HepG2 (cell line): ENCODE data around the gene RAB40C. TPM values are rescaled to one million over a fixed set of nuclear protein-coding genes. Genes with fewer than 3 reads are reported as not detected.

Source experiments
- ATAC-seq: fragments of 200-7000 bp; cut with Tn5 transposase; 3 replicates; pipeline ENCODE4 v1.9.1; 2020; ENCODE audit warnings: mild to moderate bottlenecking, moderate library complexity
- BruUV-seq: library from RNA; stranded (reverse); fragments of 400-500 nt; replicated peaks from 2 replicates; lab custom pipeline; 2021; lab: Mats Ljungman, UMichigan
- CTCF ChIA-PET: fragments of 300-600 bp; formaldehyde crosslinking; extraction: SDS; loops from one replicate; lab custom pipeline; 2021; ENCODE audit warnings: low total read pairs, inconsistent platforms, low intra/inter-chr PET ratio; lab: Yijun Ruan, JAX
- POLR2A ChIA-PET: fragments of 350-600 bp; sonication (Branson Sonifier 250); formaldehyde crosslinking; loops from one replicate; lab custom pipeline; 2020; ENCODE audit warnings: antibody characterized with exemption, inconsistent platforms; lab: Yijun Ruan, JAX
- DNase-seq: peaks from one replicate; pipeline ENCODE4 v3.0.0-alpha.2; 2015; ENCODE audit warnings: low spot score
- FAIRE-seq: peaks from 3 replicates; lab custom pipeline; 2011; peaks lifted over from hg19 to GRCh38; lab: Jason Lieb, UNC
- H2AFZ ChIP-seq: one replicate; pipeline ENCODE4 v1.6.1; 2011; ENCODE audit warnings: low read length, inconsistent platforms
- H3K27ac ChIP-seq: fragments of 300-600 bp; 3 replicates; pipeline ENCODE4 v1.8.0; 2011; ENCODE audit warnings: mixed run types, mild to moderate bottlenecking, mixed read lengths, low read length, inconsistent platforms; ENCODE audit not compliant: insufficient read depth; ENCODE audit errors: extremely low read length
- H3K27me3 ChIP-seq, 2 experiments: fragments of 200-600 bp in 1 of 2; 2 replicates in 1 of 2; 3 replicates in 1 of 2; pipeline versions ENCODE4 v1.6.0 to v1.8.0; 2011; ENCODE audit warnings: low read length in 2 of 2, mild to moderate bottlenecking in 2 of 2, moderate library complexity in 2 of 2, inconsistent platforms in 1 of 2; ENCODE audit not compliant: insufficient read depth in 2 of 2, control insufficient read depth in 1 of 2
- H3K36me3 ChIP-seq, 2 experiments: fragments of 200-600 bp in 1 of 2; replicated peaks in 1 of 2; 2 replicates in 1 of 2; 3 replicates in 1 of 2; pipeline versions ENCODE4 v1.5.1 to v1.8.0; 2011; ENCODE audit warnings: low read length in 2 of 2, inconsistent platforms in 1 of 2; ENCODE audit not compliant: insufficient read depth in 2 of 2, control insufficient read depth in 1 of 2
- H3K4me1 ChIP-seq: 2 replicates; pipeline ENCODE4 v1.5.1; 2012; ENCODE audit warnings: low read length, inconsistent platforms; ENCODE audit not compliant: insufficient read depth
- H3K4me2 ChIP-seq: 2 replicates; pipeline ENCODE4 v1.6.0; 2011; ENCODE audit warnings: low read depth, low read length, inconsistent platforms
- H3K4me3 ChIP-seq, 3 experiments: fragments of 200-600 bp in 1 of 3; sonication (generic), shearing (Covaris generic) in 1 of 3; replicated peaks in 1 of 3; 2 replicates each; pipeline ENCODE4 v1.5.1; 2011 to 2016; ENCODE audit warnings: low read length in 3 of 3, inconsistent platforms in 2 of 3, low read depth in 2 of 3, mild to moderate bottlenecking in 2 of 3, control low read depth in 1 of 3, mixed read lengths in 1 of 3; ENCODE audit not compliant: insufficient read depth in 1 of 3
- H3K79me2 ChIP-seq: one replicate; pipeline ENCODE4 v1.6.1; 2011; ENCODE audit warnings: low read length, inconsistent platforms; ENCODE audit not compliant: insufficient read depth
- H3K9ac ChIP-seq: 2 replicates; pipeline ENCODE4 v1.6.0; 2011; ENCODE audit warnings: mild to moderate bottlenecking, low read depth, low read length, inconsistent platforms; ENCODE audit not compliant: insufficient read depth
- H3K9me3 ChIP-seq: 2 replicates; pipeline ENCODE4 v1.5.1; 2012; ENCODE audit warnings: mild to moderate bottlenecking, low read length
- H4K20me1 ChIP-seq: 2 replicates; pipeline ENCODE4 v1.6.0; 2011; ENCODE audit warnings: inconsistent platforms, mild to moderate bottlenecking, low read length, moderate library complexity; ENCODE audit not compliant: insufficient read depth
- ARNT ChIP-seq: fragments of 450-650 bp; IDR thresholded peaks from 2 replicates; pipeline ENCODE4 v1.6.1; 2017
- EHMT2 ChIP-seq: fragments of 200-600 bp; sonication (generic); IDR thresholded peaks from 2 replicates; pipeline ENCODE4 v1.7.0; 2017; ENCODE audit warnings: antibody characterized with exemption, low read depth, low read length, borderline replicate concordance
- ELF3 ChIP-seq: IDR thresholded peaks from 2 replicates; pipeline ENCODE4 v1.6.1; 2016; ENCODE audit warnings: missing genetic modification reagents, missing compliant biosample characterization
- FOSL2 ChIP-seq: sonication (generic); formaldehyde crosslinking; IDR thresholded peaks from 2 replicates; pipeline ENCODE4 v1.4.0; 2020; ENCODE audit warnings: missing genetic modification reagents
- GTF2F1 ChIP-seq: fragments of 150-350 bp; IDR thresholded peaks from 2 replicates; pipeline ENCODE4 v1.6.1; 2014; ENCODE audit warnings: low read length
- HIC2 ChIP-seq: sonication (generic); formaldehyde crosslinking; IDR thresholded peaks from 2 replicates; pipeline ENCODE4 v1.9.0; 2022; ENCODE audit warnings: low read depth, missing genetic modification reagents
- HNRNPL ChIP-seq: fragments of 200-400 bp; formaldehyde crosslinking; IDR thresholded peaks from 2 replicates; pipeline ENCODE4 v1.6.1; 2017; ENCODE audit warnings: mild to moderate bottlenecking, low read depth, low read length
- HOXA3 ChIP-seq: sonication (generic); formaldehyde crosslinking; IDR thresholded peaks from 2 replicates; pipeline ENCODE4 v1.5.0; 2020; ENCODE audit warnings: missing genetic modification reagents
- MXI1 ChIP-seq: IDR thresholded peaks from 3 replicates; pipeline ENCODE4 v1.6.1; 2012; ENCODE audit warnings: low read depth, low read length, inconsistent platforms, borderline replicate concordance
- MZF1 ChIP-seq: sonication (generic); formaldehyde crosslinking; IDR thresholded peaks from 2 replicates; pipeline ENCODE4 v1.8.1; 2023; ENCODE audit warnings: mild to moderate bottlenecking, missing genetic modification reagents, borderline replicate concordance
- RBM22 ChIP-seq: fragments of 200-400 bp; formaldehyde crosslinking; optimal IDR thresholded peaks from 2 replicates; pipeline ENCODE3; 2017; ENCODE audit warnings: mild to moderate bottlenecking, low read length, moderate library complexity
- RELA ChIP-seq: sonication (generic); formaldehyde crosslinking; IDR thresholded peaks from 2 replicates; pipeline ENCODE4 v1.4.0; 2020; ENCODE audit warnings: missing genetic modification reagents
- RNF2 ChIP-seq: fragments of 450-650 bp; conservative IDR thresholded peaks from 2 replicates; pipeline ENCODE4 v1.6.1; 2016; ENCODE audit warnings: low read depth
- SRF ChIP-seq: IDR thresholded peaks from 2 replicates; pipeline ENCODE4 v1.6.1; 2011; ENCODE audit warnings: mild to moderate bottlenecking, low read depth, low read length, moderate library complexity
- TCF7 ChIP-seq: sonication (generic); IDR thresholded peaks from 2 replicates; pipeline ENCODE4 v1.6.1; 2016; ENCODE audit warnings: antibody characterized with exemption, low read depth
- THAP9 ChIP-seq: sonication (generic); formaldehyde crosslinking; IDR thresholded peaks from 2 replicates; pipeline ENCODE4; 2020; ENCODE audit warnings: missing genetic modification reagents, mild to moderate bottlenecking, borderline replicate concordance
- ZBTB3 ChIP-seq: sonication (generic); formaldehyde crosslinking; IDR thresholded peaks from 2 replicates; pipeline ENCODE4 v1.4.0; 2020; ENCODE audit warnings: low read depth, mild to moderate bottlenecking, moderate library complexity, missing genetic modification reagents, borderline replicate concordance
- ZBTB34 ChIP-seq: sonication (generic); formaldehyde crosslinking; IDR thresholded peaks from 2 replicates; pipeline ENCODE4 v1.8.0; 2022; ENCODE audit warnings: mild to moderate bottlenecking, missing genetic modification reagents
- ZBTB7B ChIP-seq: sonication (generic); formaldehyde crosslinking; IDR thresholded peaks from 2 replicates; pipeline ENCODE4 v1.4.0; 2020; ENCODE audit warnings: missing genetic modification reagents
- ZNF205 ChIP-seq: IDR thresholded peaks from 2 replicates; pipeline ENCODE4 v1.6.1; 2018; ENCODE audit warnings: missing biosample characterization, missing genetic modification reagents
- WGBS: methylation state at CpG from one replicate; pipeline ENCODE4 v1.1.6; 2017; ENCODE audit warnings: low lambda C conversion rate; 5-methylcytosine and 5-hydroxymethylcytosine counted together
- in situ Hi-C: cut with HindIII; loops from 2 replicates; pipeline ENCODE4 v1.10.0; 2017; ENCODE audit warnings: low pct_unique_long_range_greater_than_20kb; ENCODE audit not compliant: extremely low pct_ligation_motif_present
- intact Hi-C: fragments of 100-400 bp; cut with micrococcal nuclease; formaldehyde crosslinking; loops from one replicate; pipeline ENCODE4 v1.10.0; 2022; ENCODE audit not compliant: unreplicated experiment
- polyA plus RNA-seq, 8 experiments: library from polyadenylated mRNA; depleted of rRNA in 3 of 8; stranded (reverse) in 7 of 8; unstranded in 1 of 8; fragments of >200 nt; fragmentation: Illumina TruSeq in 4 of 8; extraction: Trizol in 4 of 8; gene quantifications; 2 replicates each; pipeline versions ENCODE4 v1.2.1 to v1.2.3, GENCODE V29; 2011 to 2016; ENCODE audit warnings: low read depth in 4 of 8, missing spikeins in 1 of 8, mixed read lengths in 1 of 8; ENCODE audit not compliant: insufficient read depth in 1 of 8
- total RNA-seq, 5 experiments: library from RNA; depleted of rRNA; stranded (reverse); fragments of >200 nt; fragmentation: Illumina TruSeq; extraction: Trizol; gene quantifications; 2 replicates each; pipeline ENCODE4 v1.2.3, GENCODE V29; 2016; ENCODE audit warnings: low read depth in 1 of 5

The RAB40C gene
- total and polyA plus RNA-seq, 2 of the 13 experiments (the other 11 are each of a cell fraction or from before 2014, with no cell fraction given): 7.7 to 11.5 TPM

- Histone ChIP-seq H3K9me3 (no peaks in the 10 kb centered on the region), H3K36me3 (no peaks in the 10 kb centered on the region), H3K4me3 (peak overlapping the region; percentile 71 to 79 (median 71)), H3K79me2 (peaks cover 24% of the 10 kb centered on the region), H3K4me2 (peak overlapping the region; percentile 83), H3K9ac (peak overlapping the region; percentile 91), H3K27me3 (no peaks in the 10 kb centered on the region), H3K4me1 (peaks cover 79% of the 10 kb centered on the region), H2AFZ (no peak overlapping the region), H4K20me1 (peaks cover 4% of the 10 kb centered on the region; the same call in 1 of the 2 replicates), H3K27ac (peak overlapping the region; percentile 93)
- DNase-seq (peak; percentile 57), FAIRE-seq (peak; percentile 48), ATAC-seq (peak; percentile 44)
- ChIA-PET CTCF (no interaction called here), POLR2A (interaction anchor here (0.8 to 2.4 kb wide), 9 partner anchors 9 to 41 kb away, joined by 3 to 15 read pairs (median 7); partner anchors contain the start of genes METTL26, RHBDL1, RHOT2 and STUB1)
- intact Hi-C loops (loop anchor here (10.0 kb wide), 1 partner anchor 63 kb away; no protein-coding TSS in a partner anchor), in situ Hi-C loops (no loop called here)
- 3% methylated on average over 15 of the region's 24 CpGs for WGBS
- BruUV-seq: TSS peak; percentile 82
- no peak for TF ChIP-seq MZF1
- peak; percentile 37; the same call in 1 of the 2 replicates for TF ChIP-seq THAP9 (CRISPR knock-in tag)
- TF ChIP-seq HOXA3: peak; percentile 73
- no peak for TF ChIP-seq EHMT2
- no peak for TF ChIP-seq RBM22
- no peak for TF ChIP-seq TCF7
- TF ChIP-seq ZBTB3 (CRISPR knock-in tag): 0 out of 2 replicates have a peak, but pooled peaks have one; percentile 2
- TF ChIP-seq ELF3: peak; percentile 22; the same call in 1 of the 2 replicates
- TF ChIP-seq RELA (CRISPR knock-in tag): no peak
- TF ChIP-seq ZBTB34 (CRISPR knock-in tag): no peak
- peak; percentile 77; the same call in 1 of the 3 replicates for TF ChIP-seq MXI1
- peak; percentile 97 for TF ChIP-seq HIC2 (CRISPR knock-in tag)
- TF ChIP-seq HNRNPL: peak; percentile 99
- no peak for TF ChIP-seq RNF2
- TF ChIP-seq FOSL2 (CRISPR knock-in tag): no peak; the same call in 1 of the 2 replicates
- 0 out of 2 replicates have a peak, but pooled peaks have one; percentile 39 for TF ChIP-seq ZBTB7B
- no peak for TF ChIP-seq SRF
- no peak for TF ChIP-seq GTF2F1
- TF ChIP-seq ZNF205 (CRISPR knock-in tag): no peak
- TF ChIP-seq ARNT: no peak
Observed at GRCh38 chr16:648071-648780, 58.4 kb downstream of the RAB40C start.
